CD1c-positive myeloid dendritic cell (primary cell): ENCODE results near the gene XRCC1.
"Not testable (repeated sequence)": the region's sequence is repeated elsewhere in the genome, so short reads cannot be mapped to it uniquely, and the experiment has no call there.

ENCODE experiments used
- DNase-seq: peaks from one replicate; pipeline ENCODE4 v3.0.0-alpha.2; 2016; ENCODE audit errors: extremely low spot score

Gene XRCC1

GRCh38 chr19:43519436-43520088, 55.8 kb downstream of the XRCC1 start:
- peak; percentile 87 for DNase-seq

DNA sequence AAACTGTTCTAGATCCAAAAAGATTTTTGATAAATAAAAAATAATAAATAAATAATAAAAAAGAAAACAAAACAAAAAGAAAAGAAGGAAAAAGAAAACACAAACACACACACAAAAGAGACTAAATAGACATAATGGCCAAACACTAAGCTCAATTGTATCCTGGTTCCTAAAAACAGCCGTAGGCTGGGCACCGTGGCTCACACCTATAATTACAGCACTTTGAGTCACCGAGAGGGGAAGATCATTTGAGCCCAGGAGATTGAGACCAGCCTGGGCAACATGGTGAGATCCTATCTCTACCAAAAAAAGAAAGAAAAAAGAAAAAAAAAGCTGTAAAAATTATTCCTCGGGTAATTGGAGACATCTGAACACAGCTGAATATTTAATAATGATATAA, 57.3 kb downstream of the XRCC1 start:
- no peak for DNase-seq

GRCh38 chr19:43512399-43512798, 62.9 kb downstream of the XRCC1 start:
- DNase-seq, result not testable (repeated sequence)

DNA sequence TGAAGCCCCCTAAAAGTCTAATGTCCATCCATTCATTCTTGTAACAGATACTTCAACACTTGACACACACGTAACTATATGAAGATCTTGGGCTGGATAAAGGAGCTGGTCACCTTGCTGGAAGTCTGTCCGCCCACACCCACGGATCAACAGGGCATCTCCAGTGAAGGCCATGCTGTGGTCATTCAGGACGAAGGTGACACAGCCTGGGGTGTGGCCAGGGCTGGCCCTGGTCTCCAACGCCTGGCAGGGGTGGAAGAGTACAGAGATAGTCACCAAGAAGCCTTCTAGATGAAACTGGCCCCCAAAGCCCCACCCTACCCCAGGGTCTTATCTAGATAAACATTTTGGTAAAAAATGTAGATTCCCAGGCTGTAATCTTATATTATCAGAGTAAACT, 64.0 kb downstream of the XRCC1 start:
- no peak for DNase-seq

DNA sequence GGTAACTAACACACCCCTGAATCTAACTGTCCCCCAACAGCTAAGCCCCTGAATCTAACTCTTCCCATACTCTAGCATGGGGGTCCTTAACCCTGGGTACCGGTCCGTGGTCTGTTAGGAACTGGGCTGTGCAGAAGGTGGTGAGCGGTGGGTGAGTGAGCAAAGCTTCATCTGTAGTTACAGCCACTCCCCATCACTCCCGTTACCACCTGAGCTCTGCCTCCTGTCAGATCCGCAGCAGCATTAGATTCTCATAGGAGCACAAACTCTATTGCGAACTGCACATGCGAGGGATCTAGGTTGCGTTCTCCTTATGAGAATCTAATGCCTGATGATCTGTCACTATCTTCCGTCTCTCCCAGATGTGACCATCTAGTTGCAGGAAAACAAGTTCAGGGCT, 64.6 kb downstream of the XRCC1 start:
- no peak for DNase-seq

DNA sequence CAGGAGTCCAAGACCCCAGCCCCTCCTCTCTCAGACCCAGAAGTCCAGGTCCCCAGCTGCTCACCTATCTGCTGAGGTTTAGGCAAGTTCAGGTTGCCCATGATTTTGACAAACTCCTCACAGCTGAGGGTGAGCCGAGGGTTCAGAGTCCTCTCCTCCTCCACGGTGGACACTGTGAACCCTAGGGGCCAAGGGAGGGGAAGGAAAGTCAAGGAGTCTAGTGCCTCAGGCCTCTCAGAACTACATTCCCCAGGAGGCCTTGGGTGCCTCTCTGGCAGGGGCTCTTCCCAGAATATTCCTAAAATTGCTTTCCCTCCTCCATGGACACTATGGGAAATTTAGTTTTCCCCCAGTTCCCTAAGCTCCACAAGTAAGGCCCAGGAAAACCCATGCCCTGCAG, 67.4 kb downstream of the XRCC1 start:
- no peak for DNase-seq

DNA sequence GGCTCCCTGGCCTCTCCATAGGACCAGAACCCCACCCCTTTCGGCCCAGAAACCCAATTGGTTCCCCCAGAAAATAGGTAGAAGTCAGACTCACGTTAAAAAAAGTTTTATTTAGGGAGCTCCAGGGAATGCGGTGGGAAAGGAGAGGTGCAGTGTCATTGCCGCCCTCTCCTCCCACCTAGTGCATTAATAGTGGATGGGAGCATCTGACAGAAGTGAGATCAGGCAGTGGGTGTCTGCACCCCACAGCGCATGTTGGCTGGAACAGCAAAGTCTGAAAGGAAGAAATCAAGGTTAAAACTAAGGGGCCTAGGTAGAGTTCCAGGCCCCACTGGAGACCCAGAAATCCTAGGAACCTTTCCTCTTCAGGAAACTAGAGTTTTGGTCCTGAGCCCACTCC, 68.7 kb downstream of the XRCC1 start:
- no peak for DNase-seq

DNA sequence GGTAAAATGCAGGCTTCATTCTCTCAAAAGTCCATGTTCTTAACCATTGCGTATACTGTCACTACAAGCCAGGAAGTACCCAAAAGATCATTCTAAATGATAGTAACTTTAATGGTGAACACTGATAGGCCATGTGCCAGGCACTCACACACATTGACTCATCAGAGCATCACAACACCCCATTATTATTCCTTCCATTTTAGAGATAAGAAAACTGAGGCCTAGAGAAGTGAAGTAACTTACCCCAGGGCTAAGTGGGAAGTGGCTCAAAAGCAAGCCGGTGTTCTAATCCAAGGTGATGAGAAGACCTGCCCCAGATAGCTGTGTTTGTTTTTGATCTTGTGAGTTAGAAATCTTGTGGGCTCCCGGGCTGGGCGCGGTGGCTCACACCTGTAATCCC, 69.4 kb downstream of the XRCC1 start:
- DNase-seq, result no peak

- DNase-seq, result no peak
These were observed 70.2 kb downstream of the XRCC1 start for GRCh38 chr19:43505186-43505456.

GRCh38 chr19:43504426-43505185, 70.7 kb downstream of the XRCC1 start, which contains the start of gene PHLDB3:
PHLDB3 (minus strand) TSS chr19:43504746; CDS start chr19:43504118, 628 bp downstream.
- peak; percentile 26 for DNase-seq

DNA sequence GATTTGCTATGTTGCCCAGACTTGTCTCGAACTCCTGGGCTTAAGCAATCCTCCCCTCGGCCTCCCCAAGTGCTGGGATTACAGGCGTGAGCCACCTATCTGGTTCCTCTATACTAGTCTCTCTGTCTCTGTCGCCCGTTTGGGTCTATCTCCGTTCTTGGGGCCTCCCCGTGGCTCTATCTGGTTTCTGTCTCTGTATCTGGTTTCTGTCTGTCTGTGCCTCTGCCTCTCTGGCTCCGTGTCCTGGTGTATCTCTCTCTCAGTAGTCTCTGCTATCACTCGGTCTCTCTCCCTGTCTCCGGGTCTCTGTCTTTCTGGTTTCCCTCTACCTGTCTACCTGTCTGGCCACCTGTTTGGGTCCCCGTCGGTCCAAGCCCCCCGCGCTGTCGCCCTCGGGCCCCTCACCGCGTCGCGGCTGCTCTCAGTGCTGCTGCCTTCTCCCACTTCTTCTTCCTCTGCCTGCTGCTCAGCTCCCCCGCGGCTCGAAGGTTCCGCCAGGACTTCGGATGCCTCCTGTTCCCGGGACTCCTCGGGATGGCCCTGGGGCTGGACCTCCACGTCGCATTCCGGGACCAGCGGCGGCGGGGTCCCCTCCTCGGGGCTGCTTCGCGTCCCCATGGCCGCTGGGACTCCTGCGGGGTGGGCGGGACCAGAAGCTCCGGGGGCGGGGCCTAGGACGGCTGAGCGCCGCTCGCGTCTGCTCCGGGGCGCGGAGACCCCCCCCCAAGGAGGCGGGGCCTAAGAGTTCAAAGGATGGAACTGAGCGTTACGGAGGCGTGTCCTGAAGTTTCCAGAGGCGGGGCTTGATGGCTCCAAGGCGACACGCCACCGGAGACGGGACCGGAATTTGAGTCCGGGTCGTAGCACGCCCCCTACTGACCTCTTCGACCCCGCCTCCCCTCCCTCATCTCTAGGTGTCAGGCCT, 71.6 kb downstream of the XRCC1 start:
- peak; percentile 96 for DNase-seq

DNA sequence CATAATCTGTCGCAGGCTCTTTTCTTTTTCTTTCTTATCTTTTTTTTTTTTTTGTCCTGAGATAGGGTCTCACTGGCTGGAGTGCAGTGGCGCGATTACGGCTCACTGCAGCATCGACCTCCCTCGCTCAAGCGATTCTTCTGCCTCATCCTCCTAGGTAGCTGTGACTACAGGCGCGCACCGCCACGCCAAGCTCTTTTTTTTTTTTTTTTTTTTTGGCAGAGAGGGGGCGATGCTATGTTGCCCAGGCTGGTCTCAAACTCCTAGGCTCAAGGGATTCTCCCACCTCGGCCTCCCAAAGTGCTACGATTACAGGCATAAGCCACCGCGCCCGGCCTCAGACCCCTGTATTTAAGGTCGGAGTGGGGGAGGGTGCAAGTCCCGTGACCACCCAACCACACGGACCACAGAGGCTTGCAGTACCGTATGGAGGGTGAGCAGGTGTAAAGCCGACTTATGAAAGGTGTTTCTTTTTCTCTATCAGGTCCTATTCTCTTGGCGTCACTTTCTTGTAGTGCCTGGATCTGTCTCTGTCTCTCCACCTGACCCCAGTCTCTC, 72.8 kb downstream of the XRCC1 start:
- no peak for DNase-seq

- DNase-seq, result no peak
These were observed 73.5 kb downstream of the XRCC1 start for GRCh38 chr19:43501661-43502418.

DNA sequence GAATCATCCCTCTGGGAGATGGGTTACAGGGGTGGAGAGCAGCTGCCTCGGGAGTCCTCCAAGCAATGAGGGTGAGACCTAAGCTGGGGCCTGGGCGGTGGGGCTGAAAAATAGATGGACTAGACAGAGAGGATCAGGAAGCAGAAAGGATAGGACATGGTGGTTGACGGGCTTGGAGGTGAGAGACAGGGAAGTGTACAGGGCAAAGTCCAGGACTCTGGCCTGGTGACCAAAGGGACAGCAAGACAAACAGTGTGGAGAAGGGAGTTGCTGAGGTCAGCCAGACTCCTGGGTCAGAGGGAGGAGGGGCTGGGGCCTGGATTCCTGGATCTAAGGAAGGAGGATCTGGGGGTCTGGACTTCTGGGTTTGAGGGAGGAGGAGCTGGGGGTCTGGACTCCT, 76.3 kb downstream of the XRCC1 start:
- no peak for DNase-seq

GRCh38 chr19:43498233-43498842, 77.0 kb downstream of the XRCC1 start:
- no peak for DNase-seq

DNA sequence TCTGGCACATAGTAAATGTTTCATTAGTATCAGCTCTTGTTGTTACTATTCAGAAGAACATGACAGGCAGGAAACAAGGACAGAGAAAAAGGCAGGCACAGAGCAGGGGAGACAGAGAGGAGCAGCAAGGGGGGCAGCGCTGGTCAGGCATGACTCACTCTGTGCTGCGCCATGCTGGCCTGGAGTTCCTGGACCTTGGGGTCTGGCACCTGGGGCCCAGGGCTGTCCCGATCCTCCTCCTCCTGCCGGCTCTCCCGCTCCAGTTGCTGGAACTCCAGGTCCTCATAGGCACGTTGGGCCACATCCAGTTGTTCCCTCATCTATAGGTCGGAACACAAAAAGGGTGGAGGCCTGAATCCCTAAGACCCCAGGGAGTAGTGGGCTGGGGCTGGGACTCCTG, 78.4 kb downstream of the XRCC1 start:
- no peak for DNase-seq

DNA sequence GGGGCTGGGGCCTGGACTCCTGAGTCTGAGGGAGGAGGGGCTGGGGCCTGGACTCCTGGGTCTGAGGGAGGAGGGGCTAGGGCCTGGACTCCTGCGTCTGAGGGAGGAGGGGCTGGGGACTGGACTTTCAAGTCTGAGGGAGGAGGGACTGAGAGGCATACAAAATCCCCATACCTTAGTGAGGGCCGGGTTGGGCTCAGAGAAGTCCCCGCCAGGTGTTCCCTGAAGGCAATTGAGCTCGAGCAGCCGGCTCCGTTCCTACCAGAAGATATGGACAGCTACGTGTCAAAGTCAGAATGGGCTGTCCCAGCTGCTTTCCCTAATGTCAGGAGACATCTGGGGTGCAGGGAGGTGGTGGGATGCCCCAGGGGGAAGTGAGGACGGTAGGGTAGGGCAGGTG, 80.2 kb downstream of the XRCC1 start:
- no peak for DNase-seq
